GM13976 (cell line): Measurements from ENCODE around the gene BRICD5.
A peak's percentile ranks its signal among the peaks of the same experiment; 100 is the strongest.

Source experiments
- DNase-seq: peaks from one replicate; pipeline ENCODE4 v3.0.0; 2012; ENCODE audit warnings: low spot score
- CTCF ChIP-seq: IDR thresholded peaks from 2 replicates; pipeline ENCODE4 v1.5.1; 2012; ENCODE audit warnings: borderline replicate concordance, mild to moderate bottlenecking; ENCODE audit not compliant: insufficient read depth; ENCODE audit errors: extremely low read depth, missing control alignments, control extremely low read depth
- in situ Hi-C: fragments of 300-500 bp; cut with MboI; formaldehyde crosslinking; loops from one replicate; pipeline ENCODE4 v1.12.0; 2022; ENCODE audit warnings: low sequenced_read_pairs, mixed read lengths, inconsistent platforms; ENCODE audit not compliant: unreplicated experiment

The BRICD5 gene

GRCh38 chr16:2163211-2163881, 47.3 kb downstream of the BRICD5 start:
- in situ Hi-C loops, result no loop called here
- DNase-seq, result no peak

GRCh38 chr16:2162676-2163118, 48.0 kb downstream of the BRICD5 start:
- no peak for DNase-seq
- no peak for TF ChIP-seq CTCF
- in situ Hi-C loops, result no loop called here

More at GRCh38 chr16:2163211-2163881, 47.3 kb downstream of the BRICD5 start:
- no peak for TF ChIP-seq CTCF

DNA sequence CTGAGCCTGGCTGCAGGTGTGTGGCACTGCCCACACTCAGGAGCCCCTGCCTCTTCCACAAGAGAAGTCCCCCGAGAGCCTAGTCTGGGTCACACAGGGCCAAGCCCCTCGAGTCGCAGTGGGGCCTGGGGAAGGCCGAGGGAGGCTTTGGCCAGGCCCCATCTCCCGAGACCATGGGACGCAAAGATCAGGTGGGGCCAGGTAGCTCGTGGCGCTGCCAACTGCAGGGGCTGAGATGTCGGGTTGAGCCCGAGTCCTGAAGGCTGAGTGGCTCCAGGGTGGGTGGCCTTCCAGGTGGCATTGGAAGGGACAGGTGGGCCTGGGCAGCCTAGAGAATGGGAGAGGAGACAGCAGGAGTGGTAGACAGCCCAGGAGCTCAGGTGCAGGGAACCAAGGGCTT, 48.8 kb downstream of the BRICD5 start:
- no peak for TF ChIP-seq CTCF
- DNase-seq, result no peak
- in situ Hi-C loops, result no loop called here

- no peak for TF ChIP-seq CTCF
- in situ Hi-C loops, result no loop called here
- peak; percentile 72 for DNase-seq
Measured at GRCh38 chr16:2160915-2161551, 49.6 kb downstream of the BRICD5 start.
